ENCODE results near the gene HOXA13.

Gene HOXA13

GRCh38 chr7:27154369-27154768, 45.5 kb downstream of the HOXA13 start:
- TF ChIP-seq CTCF (IDR thresholded peaks at IDR 0.05; ENCODE audit: low read depth, low read length), result no peak
- H3K4me3 ChIP-seq (ENCODE audit: low read depth, low read length), result peak overlapping the region; percentile 55
- no peak for DNase-seq (ENCODE audit: low read depth, low spot score)
- in situ Hi-C loops (cut with HindIII; ENCODE audit: low sequenced_read_pairs), result loop anchor here (25.0 kb wide), 1 partner anchor 767 kb away; no protein-coding TSS in a partner anchor

DNA sequence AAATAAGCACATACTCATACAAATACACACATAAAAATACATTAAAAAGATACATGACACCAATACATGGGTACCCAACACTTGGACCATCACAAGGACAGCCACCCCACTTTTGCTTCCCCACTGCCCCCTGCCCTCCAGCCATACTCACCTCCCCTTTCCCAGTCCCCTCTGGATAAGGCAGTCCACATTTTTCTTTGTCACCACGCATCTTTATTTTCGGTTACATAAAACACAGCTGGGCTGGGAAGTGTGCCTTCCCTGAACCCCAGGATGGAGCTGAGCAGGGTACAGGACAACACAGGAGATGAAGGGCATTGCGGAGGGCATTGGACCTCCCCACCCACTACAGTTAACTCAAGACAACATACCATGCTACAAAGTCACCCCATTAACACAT, 46.4 kb downstream of the HOXA13 start:
- peak overlapping the region; percentile 69 for H3K4me3 ChIP-seq (ENCODE audit: low read depth, low read length)
- DNase-seq (ENCODE audit: low read depth, low spot score), result peak; percentile 1
- in situ Hi-C loops (cut with HindIII; ENCODE audit: low sequenced_read_pairs), result loop anchor here (25.0 kb wide), 1 partner anchor 766 kb away; no protein-coding TSS in a partner anchor
- no peak for TF ChIP-seq CTCF (IDR thresholded peaks at IDR 0.05; ENCODE audit: low read depth, low read length)

DNA sequence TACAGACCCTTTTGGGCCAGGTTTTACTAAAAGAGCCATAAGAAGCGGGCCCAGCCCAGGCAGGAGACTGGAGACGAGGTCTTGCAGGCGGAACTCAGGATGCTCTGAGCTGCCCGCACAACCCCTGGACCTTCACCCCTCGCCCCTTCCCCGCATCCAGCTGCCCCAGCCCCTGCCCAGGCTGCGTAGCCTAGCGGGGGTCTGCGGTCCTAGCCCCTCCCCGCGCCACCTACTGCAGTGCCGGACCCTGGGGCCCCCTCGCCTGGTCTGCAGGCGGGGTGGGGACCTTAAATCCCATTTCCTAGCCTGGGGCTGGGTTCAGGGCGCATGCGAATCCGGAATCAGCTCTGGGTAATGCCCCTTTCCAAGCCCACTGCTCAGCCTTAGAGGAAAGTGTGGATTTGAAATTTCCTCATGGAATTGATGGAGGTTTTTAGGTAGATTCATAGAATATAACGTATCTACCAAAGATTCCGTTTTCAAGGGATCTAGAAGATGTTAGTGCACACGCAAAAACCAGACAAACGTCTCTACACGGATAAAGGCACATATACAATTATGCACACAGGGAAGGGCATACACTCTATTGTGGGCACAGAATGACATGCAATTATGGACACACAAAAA, 47.0 kb downstream of the HOXA13 start:
- TF ChIP-seq CTCF (IDR thresholded peaks at IDR 0.05; ENCODE audit: low read depth, low read length), result no peak
- no peak for DNase-seq (ENCODE audit: low read depth, low spot score)
- in situ Hi-C loops (cut with HindIII; ENCODE audit: low sequenced_read_pairs), result loop anchor here (25.0 kb wide), 1 partner anchor 766 kb away; no protein-coding TSS in a partner anchor
- H3K4me3 ChIP-seq (ENCODE audit: low read depth, low read length), result peak overlapping the region; percentile 69

DNA sequence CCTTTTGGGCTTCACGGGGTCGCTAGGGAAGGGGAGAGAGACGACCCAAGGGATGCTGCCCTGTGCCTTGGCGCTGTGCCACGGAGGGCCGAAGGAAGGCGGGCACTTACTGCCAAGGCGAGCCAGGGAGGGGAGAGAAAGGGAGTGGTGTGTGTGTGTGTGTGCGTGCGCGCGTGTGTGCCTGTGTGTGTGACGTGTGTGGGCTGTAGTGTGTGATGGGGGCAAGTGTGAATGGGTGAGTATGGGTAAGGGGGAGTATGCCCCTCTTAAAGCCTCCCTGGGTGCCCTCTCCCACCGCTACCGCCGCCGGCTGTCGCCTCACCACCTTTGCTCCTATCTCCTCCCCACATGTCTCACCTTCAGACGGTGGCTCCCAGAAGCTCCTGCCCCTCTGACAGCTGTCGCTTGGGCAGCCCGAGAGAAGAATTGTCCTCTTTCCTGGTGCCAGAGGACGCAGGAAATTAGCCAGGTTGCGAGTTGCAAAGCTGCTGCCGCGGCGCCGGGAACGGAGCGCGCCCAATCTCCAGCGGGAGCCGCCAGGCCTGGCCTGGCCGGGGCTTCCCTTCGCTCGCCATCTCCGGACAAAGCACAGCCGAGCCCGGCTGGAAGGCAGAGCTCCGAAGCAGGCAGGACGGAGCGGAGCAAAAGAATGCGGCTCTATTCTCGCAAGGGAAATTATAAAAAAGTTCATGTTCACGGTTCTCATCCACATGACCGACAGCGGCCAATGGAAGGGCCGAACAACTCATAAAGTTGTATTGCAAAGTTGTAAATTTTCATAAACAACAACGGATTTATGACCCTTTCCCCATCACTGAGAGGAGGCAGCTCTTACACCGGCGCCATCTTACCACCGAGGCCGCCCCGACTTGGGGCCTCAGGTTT, 47.7 kb downstream of the HOXA13 start, which contains the start of gene HOXA3:
Gene HOXA3 (minus strand): TSS at position 653 of the 885 bp plus-strand sequence. CDS start 41,943 bp downstream, outside the sequence.
- TF ChIP-seq CTCF (IDR thresholded peaks at IDR 0.05; ENCODE audit: low read depth, low read length), result no peak
- H3K4me3 ChIP-seq (ENCODE audit: low read depth, low read length), result peak within 1 kb of the TSS; percentile 69
- DNase-seq (ENCODE audit: low read depth, low spot score), result peak; percentile 79
- in situ Hi-C loops (cut with HindIII; ENCODE audit: low sequenced_read_pairs), result loop anchor here (25.0 kb wide), 1 partner anchor 765 kb away; no protein-coding TSS in a partner anchor

- H3K4me3 ChIP-seq (ENCODE audit: low read depth, low read length), result peak overlapping the region; percentile 69
- in situ Hi-C loops (cut with HindIII; ENCODE audit: low sequenced_read_pairs), result loop anchor here (25.0 kb wide), 1 partner anchor 764 kb away; no protein-coding TSS in a partner anchor
- no peak for TF ChIP-seq CTCF (IDR thresholded peaks at IDR 0.05; ENCODE audit: low read depth, low read length)
- no peak for DNase-seq (ENCODE audit: low read depth, low spot score)
Measured at GRCh38 chr7:27151341-27151930, 48.5 kb downstream of the HOXA13 start.
